Measurements from ENCODE around the gene ITPK1.

- TF ChIP-seq, protein P1, sequence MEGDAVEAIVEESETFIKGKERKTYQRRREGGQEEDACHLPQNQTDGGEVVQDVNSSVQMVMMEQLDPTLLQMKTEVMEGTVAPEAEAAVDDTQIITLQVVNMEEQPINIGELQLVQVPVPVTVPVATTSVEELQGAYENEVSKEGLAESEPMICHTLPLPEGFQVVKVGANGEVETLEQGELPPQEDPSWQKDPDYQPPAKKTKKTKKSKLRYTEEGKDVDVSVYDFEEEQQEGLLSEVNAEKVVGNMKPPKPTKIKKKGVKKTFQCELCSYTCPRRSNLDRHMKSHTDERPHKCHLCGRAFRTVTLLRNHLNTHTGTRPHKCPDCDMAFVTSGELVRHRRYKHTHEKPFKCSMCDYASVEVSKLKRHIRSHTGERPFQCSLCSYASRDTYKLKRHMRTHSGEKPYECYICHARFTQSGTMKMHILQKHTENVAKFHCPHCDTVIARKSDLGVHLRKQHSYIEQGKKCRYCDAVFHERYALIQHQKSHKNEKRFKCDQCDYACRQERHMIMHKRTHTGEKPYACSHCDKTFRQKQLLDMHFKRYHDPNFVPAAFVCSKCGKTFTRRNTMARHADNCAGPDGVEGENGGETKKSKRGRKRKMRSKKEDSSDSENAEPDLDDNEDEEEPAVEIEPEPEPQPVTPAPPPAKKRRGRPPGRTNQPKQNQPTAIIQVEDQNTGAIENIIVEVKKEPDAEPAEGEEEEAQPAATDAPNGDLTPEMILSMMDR (IDR thresholded peaks at IDR 0.05), result no peak
- TF ChIP-seq, protein P2, sequence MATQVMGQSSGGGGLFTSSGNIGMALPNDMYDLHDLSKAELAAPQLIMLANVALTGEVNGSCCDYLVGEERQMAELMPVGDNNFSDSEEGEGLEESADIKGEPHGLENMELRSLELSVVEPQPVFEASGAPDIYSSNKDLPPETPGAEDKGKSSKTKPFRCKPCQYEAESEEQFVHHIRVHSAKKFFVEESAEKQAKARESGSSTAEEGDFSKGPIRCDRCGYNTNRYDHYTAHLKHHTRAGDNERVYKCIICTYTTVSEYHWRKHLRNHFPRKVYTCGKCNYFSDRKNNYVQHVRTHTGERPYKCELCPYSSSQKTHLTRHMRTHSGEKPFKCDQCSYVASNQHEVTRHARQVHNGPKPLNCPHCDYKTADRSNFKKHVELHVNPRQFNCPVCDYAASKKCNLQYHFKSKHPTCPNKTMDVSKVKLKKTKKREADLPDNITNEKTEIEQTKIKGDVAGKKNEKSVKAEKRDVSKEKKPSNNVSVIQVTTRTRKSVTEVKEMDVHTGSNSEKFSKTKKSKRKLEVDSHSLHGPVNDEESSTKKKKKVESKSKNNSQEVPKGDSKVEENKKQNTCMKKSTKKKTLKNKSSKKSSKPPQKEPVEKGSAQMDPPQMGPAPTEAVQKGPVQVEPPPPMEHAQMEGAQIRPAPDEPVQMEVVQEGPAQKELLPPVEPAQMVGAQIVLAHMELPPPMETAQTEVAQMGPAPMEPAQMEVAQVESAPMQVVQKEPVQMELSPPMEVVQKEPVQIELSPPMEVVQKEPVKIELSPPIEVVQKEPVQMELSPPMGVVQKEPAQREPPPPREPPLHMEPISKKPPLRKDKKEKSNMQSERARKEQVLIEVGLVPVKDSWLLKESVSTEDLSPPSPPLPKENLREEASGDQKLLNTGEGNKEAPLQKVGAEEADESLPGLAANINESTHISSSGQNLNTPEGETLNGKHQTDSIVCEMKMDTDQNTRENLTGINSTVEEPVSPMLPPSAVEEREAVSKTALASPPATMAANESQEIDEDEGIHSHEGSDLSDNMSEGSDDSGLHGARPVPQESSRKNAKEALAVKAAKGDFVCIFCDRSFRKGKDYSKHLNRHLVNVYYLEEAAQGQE (IDR thresholded peaks at IDR 0.05; ENCODE audit: insufficient read depth in 1 of 2, low read depth in 2 of 2, low read length in 1 of 2), result no peak
- no peak for TF ChIP-seq POLR2AphosphoS5 (IDR thresholded peaks at IDR 0.05; ENCODE audit: low read depth, low read length)
These were observed 86.3 kb downstream of the ITPK1 start for GRCh38 chr14:93029417-93029816.

Measured in Panc1 (cell line).